Measurements from ENCODE around the gene PARVG.

- TF ChIP-seq CTCF (IDR thresholded peaks at IDR 0.05 in 4 of 5, conservative IDR thresholded peaks at IDR 0.05 in 1 of 5): no peak
- no peak for TF ChIP-seq POLR2A (IDR thresholded peaks at IDR 0.05)
These were observed 34.5 kb upstream of the PARVG start for GRCh38 chr22:44146088-44146861.

Measured in gastrocnemius medialis (tissue), 4 donors.